Uterus (tissue), 2 donors: ENCODE measurements around the gene MFSD6L.
"Not testable (repeated sequence)": the region's sequence is repeated elsewhere in the genome, so short reads cannot be mapped to it uniquely, and the experiment has no call there.

ENCODE experiments used
- POLR2A ChIP-seq, 2 donors: fragments of 450-650 bp; IDR thresholded peaks; one replicate each; pipeline ENCODE4 v1.6.1; 2016; ENCODE audit warnings: antibody characterized with exemption in 2 of 2, mild to moderate bottlenecking in 1 of 2, moderate library complexity in 1 of 2
- TF ChIP-seq, protein P1 (sequence below), 4 experiments: fragments of 200-600 bp in 2 of 4; fragments of 450-650 bp in 2 of 4; sonication (generic) in 2 of 4; IDR thresholded peaks; one replicate each; pipeline ENCODE4 v1.5.1; 2016 to 2019; ENCODE audit warnings: antibody characterized with exemption in 4 of 4, mild to moderate bottlenecking in 2 of 4, moderate library complexity in 1 of 4

DNA sequence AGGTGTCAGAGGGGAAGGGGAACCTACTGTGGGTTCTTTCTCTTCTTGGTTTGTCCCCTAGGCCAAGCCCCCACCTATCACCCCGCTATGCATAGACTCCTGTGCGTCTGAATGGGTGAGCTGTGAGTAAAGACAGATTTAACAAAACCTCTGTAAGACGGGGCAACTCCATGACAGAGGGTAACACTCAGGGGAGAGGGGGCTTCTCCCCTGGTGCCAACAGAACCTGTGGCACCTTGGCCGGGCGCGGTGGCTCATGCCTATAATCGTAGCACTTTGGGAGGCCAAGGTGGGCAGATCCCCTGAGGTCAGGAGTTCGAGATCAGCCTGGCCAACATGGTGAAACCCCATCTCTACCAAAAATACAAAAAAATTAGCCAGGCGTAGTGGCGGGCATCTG is 6.2 kb upstream of the MFSD6L start:
- TF ChIP-seq, protein P1, sequence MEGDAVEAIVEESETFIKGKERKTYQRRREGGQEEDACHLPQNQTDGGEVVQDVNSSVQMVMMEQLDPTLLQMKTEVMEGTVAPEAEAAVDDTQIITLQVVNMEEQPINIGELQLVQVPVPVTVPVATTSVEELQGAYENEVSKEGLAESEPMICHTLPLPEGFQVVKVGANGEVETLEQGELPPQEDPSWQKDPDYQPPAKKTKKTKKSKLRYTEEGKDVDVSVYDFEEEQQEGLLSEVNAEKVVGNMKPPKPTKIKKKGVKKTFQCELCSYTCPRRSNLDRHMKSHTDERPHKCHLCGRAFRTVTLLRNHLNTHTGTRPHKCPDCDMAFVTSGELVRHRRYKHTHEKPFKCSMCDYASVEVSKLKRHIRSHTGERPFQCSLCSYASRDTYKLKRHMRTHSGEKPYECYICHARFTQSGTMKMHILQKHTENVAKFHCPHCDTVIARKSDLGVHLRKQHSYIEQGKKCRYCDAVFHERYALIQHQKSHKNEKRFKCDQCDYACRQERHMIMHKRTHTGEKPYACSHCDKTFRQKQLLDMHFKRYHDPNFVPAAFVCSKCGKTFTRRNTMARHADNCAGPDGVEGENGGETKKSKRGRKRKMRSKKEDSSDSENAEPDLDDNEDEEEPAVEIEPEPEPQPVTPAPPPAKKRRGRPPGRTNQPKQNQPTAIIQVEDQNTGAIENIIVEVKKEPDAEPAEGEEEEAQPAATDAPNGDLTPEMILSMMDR (IDR thresholded peaks at IDR 0.05) = not testable (repeated sequence)
- not testable (repeated sequence) for TF ChIP-seq POLR2A (IDR thresholded peaks at IDR 0.05)
